ENCODE results near the gene LILRA5. TPM values are rescaled to one million over a fixed set of nuclear protein-coding genes. Genes with fewer than 3 reads are reported as not detected.

LILRA5 gene
- total and polyA plus RNA-seq, 3 experiments from 2014 or later, result not detected

DNA sequence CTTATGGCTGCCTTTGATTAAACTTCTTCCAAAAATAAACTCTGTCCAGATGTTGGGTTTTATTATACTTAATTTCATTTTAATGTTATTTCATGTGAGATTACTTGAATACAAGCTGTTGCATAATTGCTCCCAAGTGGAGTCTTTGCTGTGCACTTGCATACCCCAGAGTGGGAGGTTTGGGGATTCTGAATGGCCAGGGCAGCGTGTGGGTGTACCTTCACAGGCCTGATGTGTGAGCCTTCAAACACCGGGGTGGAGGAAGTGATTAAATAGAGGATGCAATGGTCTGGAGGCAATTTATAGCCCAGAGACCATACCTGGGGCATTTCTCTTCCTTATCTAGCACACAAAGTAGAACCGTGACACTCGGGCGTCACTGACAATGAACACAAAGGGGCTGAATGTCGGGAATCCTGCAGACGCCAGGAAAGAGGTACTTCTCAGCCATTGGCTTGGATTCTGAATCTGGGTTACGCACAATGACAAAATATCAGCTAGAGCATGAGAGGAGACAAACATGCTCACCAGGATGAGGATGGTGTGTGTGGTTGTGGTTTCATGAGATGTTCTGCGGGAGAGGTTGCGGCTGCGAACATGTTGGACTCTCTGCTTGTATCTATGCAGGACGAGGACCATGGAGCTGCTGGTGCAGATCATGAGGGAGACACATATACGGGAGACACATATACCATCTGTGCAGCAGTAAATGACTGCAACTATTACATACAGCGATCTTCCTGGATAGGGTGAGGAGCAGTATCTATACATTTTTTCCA is 7.1 kb upstream of the LILRA5 start:
- Mint-ChIP-seq H3K27me3 (peaks cover 15 to 37% of the 10 kb centered on the region in 2 donors), H3K36me3 (no peaks in the 10 kb centered on the region), H3K27ac (no peak overlapping the region), H3K9me3 (no peaks in the 10 kb centered on the region), H3K4me1 (peaks cover 0 to 2% (median 1%) of the 10 kb centered on the region in 3 donors), H3K4me3 (no peak overlapping the region)
- ChIA-PET CTCF (no interaction called here), POLR2A (no interaction called here)
- Histone ChIP-seq H3K9me3 (ENCODE audit: low read length) (no peaks in the 10 kb centered on the region), H3K4me3 (ENCODE audit: low read length) (no peak overlapping the region), H3K27me3 (ENCODE audit: insufficient read depth, low read length, poor library complexity, severe bottlenecking) (no peaks in the 10 kb centered on the region), H3K27ac (ENCODE audit: low read depth, low read length) (no peak overlapping the region), H3K4me1 (ENCODE audit: insufficient read depth, low read length) (no peaks in the 10 kb centered on the region), H3K36me3 (ENCODE audit: insufficient read depth, low read length) (no peaks in the 10 kb centered on the region)
- DNase-seq, result no peak

DNA sequence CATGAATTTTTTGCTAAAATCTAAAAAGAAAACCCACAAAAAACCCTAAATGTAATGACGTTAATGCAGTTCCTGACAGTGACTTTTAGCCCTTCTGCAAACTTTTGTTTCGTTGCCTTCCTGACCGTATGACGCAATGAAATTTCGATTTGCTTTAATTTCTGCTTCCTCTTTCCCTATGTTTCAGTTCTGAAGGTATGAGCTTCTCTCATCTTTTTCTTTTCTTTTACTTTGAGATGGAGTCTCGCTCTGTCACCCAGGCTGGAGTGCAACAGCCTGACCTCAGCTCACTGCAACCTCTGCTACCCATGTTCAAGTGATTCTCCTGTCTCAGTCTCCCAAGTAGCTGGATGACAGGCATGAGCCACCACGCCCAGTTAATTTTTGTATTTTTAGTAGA is 6.1 kb upstream of the LILRA5 start:
- Mint-ChIP-seq H3K27me3 (peaks cover 15 to 42% of the 10 kb centered on the region in 2 donors), H3K4me3 (no peak overlapping the region), H3K36me3 (no peaks in the 10 kb centered on the region), H3K9me3 (no peaks in the 10 kb centered on the region), H3K4me1 (no peaks in the 10 kb centered on the region), H3K27ac (peak overlapping the region in 1 of 8 donors; percentile 62)
- no peaks in the 10 kb centered on the region for H3K36me3 ChIP-seq (ENCODE audit: insufficient read depth, low read length)
- H3K4me1 ChIP-seq (ENCODE audit: insufficient read depth, low read length), result no peaks in the 10 kb centered on the region
- no peak overlapping the region for H3K27ac ChIP-seq (ENCODE audit: low read depth, low read length)
- ChIA-PET CTCF (no interaction called here), POLR2A (no interaction called here)
- no peak for DNase-seq
- H3K9me3 ChIP-seq (ENCODE audit: low read length), result no peaks in the 10 kb centered on the region
- no peaks in the 10 kb centered on the region for H3K27me3 ChIP-seq (ENCODE audit: insufficient read depth, low read length, poor library complexity, severe bottlenecking)
- no peak overlapping the region for H3K4me3 ChIP-seq (ENCODE audit: low read length)

DNA sequence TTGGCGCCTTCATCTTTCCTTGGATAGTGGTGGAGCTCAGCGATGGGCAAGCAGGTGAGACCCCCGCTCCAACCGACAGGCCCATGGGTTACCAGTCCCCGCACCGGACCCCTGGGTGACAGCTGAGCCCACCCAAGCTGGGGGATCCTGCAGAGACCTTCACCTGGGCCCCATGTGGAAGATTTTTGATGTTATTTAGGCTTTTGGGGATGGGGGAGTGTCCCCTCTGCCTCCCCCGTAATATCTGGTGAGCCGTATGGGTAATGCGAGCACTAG is 4.9 kb upstream of the LILRA5 start:
- Histone ChIP-seq H3K9me3 (ENCODE audit: low read length) (no peaks in the 10 kb centered on the region), H3K27ac (ENCODE audit: low read depth, low read length) (no peak overlapping the region), H3K27me3 (ENCODE audit: insufficient read depth, low read length, poor library complexity, severe bottlenecking) (no peaks in the 10 kb centered on the region), H3K4me3 (ENCODE audit: low read length) (no peak overlapping the region), H3K36me3 (ENCODE audit: insufficient read depth, low read length) (no peaks in the 10 kb centered on the region), H3K4me1 (ENCODE audit: insufficient read depth, low read length) (no peaks in the 10 kb centered on the region)
- ChIA-PET POLR2A (no interaction called here), CTCF (no interaction called here)
- Mint-ChIP-seq H3K4me1 (no peaks in the 10 kb centered on the region), H3K27me3 (peaks cover 17 to 49% of the 10 kb centered on the region in 2 donors), H3K36me3 (no peaks in the 10 kb centered on the region), H3K4me3 (no peak overlapping the region), H3K27ac (no peak overlapping the region), H3K9me3 (no peaks in the 10 kb centered on the region)
- no peak for DNase-seq

GRCh38 chr19:54317108-54317964 is 4.4 kb upstream of the LILRA5 start:
- POLR2A ChIA-PET, result no interaction called here
- H3K27me3 ChIP-seq (ENCODE audit: insufficient read depth, low read length, poor library complexity, severe bottlenecking), result no peaks in the 10 kb centered on the region

GRCh38 chr19:54316746-54317107 is 3.8 kb upstream of the LILRA5 start:
- Histone ChIP-seq H3K4me1 (ENCODE audit: insufficient read depth, low read length) (no peaks in the 10 kb centered on the region), H3K27ac (ENCODE audit: low read depth, low read length) (no peak overlapping the region), H3K36me3 (ENCODE audit: insufficient read depth, low read length) (no peaks in the 10 kb centered on the region), H3K27me3 (ENCODE audit: insufficient read depth, low read length, poor library complexity, severe bottlenecking) (no peaks in the 10 kb centered on the region), H3K4me3 (ENCODE audit: low read length) (no peak overlapping the region), H3K9me3 (ENCODE audit: low read length) (no peaks in the 10 kb centered on the region)
- Mint-ChIP-seq H3K27me3 (peaks cover 15 to 51% of the 10 kb centered on the region in 2 donors), H3K36me3 (no peaks in the 10 kb centered on the region), H3K4me3 (no peak overlapping the region), H3K27ac (no peak overlapping the region), H3K9me3 (no peaks in the 10 kb centered on the region), H3K4me1 (no peaks in the 10 kb centered on the region)
- POLR2A ChIA-PET, result no interaction called here
- no peak for DNase-seq
- CTCF ChIA-PET, result no interaction called here

More at GRCh38 chr19:54317108-54317964, 4.4 kb upstream of the LILRA5 start:
- Histone ChIP-seq H3K27ac (ENCODE audit: low read depth, low read length) (no peak overlapping the region), H3K4me1 (ENCODE audit: insufficient read depth, low read length) (no peaks in the 10 kb centered on the region), H3K4me3 (ENCODE audit: low read length) (no peak overlapping the region), H3K36me3 (ENCODE audit: insufficient read depth, low read length) (no peaks in the 10 kb centered on the region), H3K9me3 (ENCODE audit: low read length) (no peaks in the 10 kb centered on the region)
- H3K36me3 Mint-ChIP-seq, result no peaks in the 10 kb centered on the region
- no peaks in the 10 kb centered on the region for H3K4me1 Mint-ChIP-seq
- CTCF ChIA-PET, result no interaction called here
- H3K27ac Mint-ChIP-seq, result no peak overlapping the region
- DNase-seq, result no peak
- no peak overlapping the region for H3K4me3 Mint-ChIP-seq
- no peaks in the 10 kb centered on the region for H3K9me3 Mint-ChIP-seq
- H3K27me3 Mint-ChIP-seq, result peaks cover 20 to 53% of the 10 kb centered on the region in 2 donors

GRCh38 chr19:54315956-54316355 is 3.0 kb upstream of the LILRA5 start:
- H3K9me3 Mint-ChIP-seq, result no peaks in the 10 kb centered on the region
- H3K4me3 ChIP-seq (ENCODE audit: low read length), result no peak overlapping the region
- no peak overlapping the region for H3K4me3 Mint-ChIP-seq
- ChIA-PET POLR2A (no interaction called here), CTCF (no interaction called here)
- H3K27me3 ChIP-seq (ENCODE audit: insufficient read depth, low read length, poor library complexity, severe bottlenecking), result no peaks in the 10 kb centered on the region
- no peaks in the 10 kb centered on the region for H3K36me3 Mint-ChIP-seq
- no peaks in the 10 kb centered on the region for H3K36me3 ChIP-seq (ENCODE audit: insufficient read depth, low read length)
- peaks cover 11 to 48% of the 10 kb centered on the region in 2 donors for H3K27me3 Mint-ChIP-seq
- H3K27ac Mint-ChIP-seq, result peak overlapping the region in 1 of 8 donors; percentile 75
- no peaks in the 10 kb centered on the region for H3K9me3 ChIP-seq (ENCODE audit: low read length)
- H3K4me1 ChIP-seq (ENCODE audit: insufficient read depth, low read length), result no peaks in the 10 kb centered on the region
- no peak overlapping the region for H3K27ac ChIP-seq (ENCODE audit: low read depth, low read length)
- DNase-seq, result no peak
- H3K4me1 Mint-ChIP-seq, result no peaks in the 10 kb centered on the region

- ChIA-PET CTCF (no interaction called here), POLR2A (no interaction called here)
- Histone ChIP-seq H3K27ac (ENCODE audit: low read depth, low read length) (no peak overlapping the region), H3K9me3 (ENCODE audit: low read length) (no peaks in the 10 kb centered on the region), H3K36me3 (ENCODE audit: insufficient read depth, low read length) (no peaks in the 10 kb centered on the region), H3K4me3 (ENCODE audit: low read length) (no peak overlapping the region), H3K27me3 (ENCODE audit: insufficient read depth, low read length, poor library complexity, severe bottlenecking) (no peaks in the 10 kb centered on the region), H3K4me1 (ENCODE audit: insufficient read depth, low read length) (no peaks in the 10 kb centered on the region)
- H3K36me3 Mint-ChIP-seq, result no peaks in the 10 kb centered on the region
- no peaks in the 10 kb centered on the region for H3K4me1 Mint-ChIP-seq
- peaks cover 13 to 57% of the 10 kb centered on the region in 2 donors for H3K27me3 Mint-ChIP-seq
- no peak overlapping the region for H3K4me3 Mint-ChIP-seq
- DNase-seq, result no peak
- no peak overlapping the region for H3K27ac Mint-ChIP-seq
- H3K9me3 Mint-ChIP-seq, result no peaks in the 10 kb centered on the region
These were observed 955 bp downstream of the LILRA5 start for GRCh38 chr19:54312011-54312410.

DNA sequence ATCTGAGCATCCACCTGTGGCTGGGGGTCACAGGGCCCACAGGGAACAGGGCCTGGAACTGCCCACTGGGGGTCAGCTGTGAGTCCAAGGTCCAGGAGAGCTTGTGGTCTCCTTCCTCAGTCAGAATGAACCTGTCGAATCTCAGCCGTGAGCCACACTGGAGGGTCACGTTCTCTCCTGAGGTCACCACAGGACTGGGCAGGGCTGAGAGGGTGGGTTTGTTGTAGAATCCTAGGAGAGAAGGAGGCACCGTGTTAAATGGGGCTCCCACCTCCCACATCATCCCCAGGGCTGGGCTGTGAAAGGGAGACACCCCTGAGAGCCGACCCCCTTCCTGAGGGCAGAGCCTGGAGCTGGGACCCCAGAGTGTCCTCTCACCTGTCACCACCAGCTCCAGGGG is 1.5 kb downstream of the LILRA5 start:
- H3K4me1 ChIP-seq (ENCODE audit: insufficient read depth, low read length), result no peaks in the 10 kb centered on the region
- CTCF ChIA-PET, result no interaction called here
- H3K9me3 ChIP-seq (ENCODE audit: low read length), result no peaks in the 10 kb centered on the region
- H3K4me1 Mint-ChIP-seq, result no peaks in the 10 kb centered on the region
- H3K4me3 ChIP-seq (ENCODE audit: low read length), result no peak overlapping the region
- no peaks in the 10 kb centered on the region for H3K27me3 ChIP-seq (ENCODE audit: insufficient read depth, low read length, poor library complexity, severe bottlenecking)
- DNase-seq, result no peak
- POLR2A ChIA-PET, result no interaction called here
- peak overlapping the region in 1 of 8 donors; percentile 50 for H3K27ac Mint-ChIP-seq
- peaks cover 17 to 57% of the 10 kb centered on the region in 2 donors for H3K27me3 Mint-ChIP-seq
- no peaks in the 10 kb centered on the region for H3K9me3 Mint-ChIP-seq
- no peak overlapping the region for H3K4me3 Mint-ChIP-seq
- H3K36me3 ChIP-seq (ENCODE audit: insufficient read depth, low read length), result no peaks in the 10 kb centered on the region
- no peak overlapping the region for H3K27ac ChIP-seq (ENCODE audit: low read depth, low read length)
- no peaks in the 10 kb centered on the region for H3K36me3 Mint-ChIP-seq

Data from CD8-positive, alpha-beta memory T cell (primary cell).